ENCODE results near the gene SLC37A1.

DNA sequence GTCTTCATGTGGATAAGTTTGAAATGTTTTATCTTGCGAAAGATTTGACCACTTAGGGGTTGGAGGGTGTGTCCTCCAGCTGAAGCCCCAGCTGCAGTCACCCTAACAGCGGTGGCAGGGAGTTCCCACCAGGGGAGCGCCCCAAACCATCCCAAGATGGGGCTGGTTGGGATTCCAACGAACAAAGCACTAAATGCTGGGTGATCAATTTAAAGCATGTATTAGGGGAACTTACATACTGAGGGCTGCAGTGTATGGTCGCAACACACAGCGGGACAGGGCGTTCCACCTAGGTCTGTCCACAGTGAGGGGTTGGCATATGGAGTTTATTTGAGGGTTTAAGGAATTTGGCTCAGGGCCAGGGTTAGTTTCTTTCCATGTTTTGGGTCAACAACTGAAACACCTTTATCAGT, 26.3 kb downstream of the SLC37A1 start:
- TF ChIP-seq POLR2A (IDR thresholded peaks at IDR 0.05; ENCODE audit: low read length) (no peak), GATA1 (IDR thresholded peaks at IDR 0.05; ENCODE audit: low read depth, low read length) (no peak)

All from erythroblast (primary cell).